Measurements from ENCODE around the gene TRIM27.
"Not testable (repeated sequence)": the region's sequence is repeated elsewhere in the genome, so short reads cannot be mapped to it uniquely, and the experiment has no call there.

The TRIM27 gene

GRCh38 chr6:28858963-28859362 lies 64.8 kb downstream of the TRIM27 start:
- H3F3A ChIP-seq (ENCODE audit: low read depth): no peaks in the 10 kb centered on the region
- no peak overlapping the region for H3K4me3 ChIP-seq (ENCODE audit: low read length, poor library complexity, severe bottlenecking)
- H3K36me3 ChIP-seq (ENCODE audit: insufficient read depth, low read length): no peaks in the 10 kb centered on the region
- no peak overlapping the region for H2AFZ ChIP-seq (ENCODE audit: low read length)
- H3K9me2 ChIP-seq (replicated peaks; ENCODE audit: low read depth, low read length): no peaks in the 10 kb centered on the region
- TF ChIP-seq, protein P1, sequence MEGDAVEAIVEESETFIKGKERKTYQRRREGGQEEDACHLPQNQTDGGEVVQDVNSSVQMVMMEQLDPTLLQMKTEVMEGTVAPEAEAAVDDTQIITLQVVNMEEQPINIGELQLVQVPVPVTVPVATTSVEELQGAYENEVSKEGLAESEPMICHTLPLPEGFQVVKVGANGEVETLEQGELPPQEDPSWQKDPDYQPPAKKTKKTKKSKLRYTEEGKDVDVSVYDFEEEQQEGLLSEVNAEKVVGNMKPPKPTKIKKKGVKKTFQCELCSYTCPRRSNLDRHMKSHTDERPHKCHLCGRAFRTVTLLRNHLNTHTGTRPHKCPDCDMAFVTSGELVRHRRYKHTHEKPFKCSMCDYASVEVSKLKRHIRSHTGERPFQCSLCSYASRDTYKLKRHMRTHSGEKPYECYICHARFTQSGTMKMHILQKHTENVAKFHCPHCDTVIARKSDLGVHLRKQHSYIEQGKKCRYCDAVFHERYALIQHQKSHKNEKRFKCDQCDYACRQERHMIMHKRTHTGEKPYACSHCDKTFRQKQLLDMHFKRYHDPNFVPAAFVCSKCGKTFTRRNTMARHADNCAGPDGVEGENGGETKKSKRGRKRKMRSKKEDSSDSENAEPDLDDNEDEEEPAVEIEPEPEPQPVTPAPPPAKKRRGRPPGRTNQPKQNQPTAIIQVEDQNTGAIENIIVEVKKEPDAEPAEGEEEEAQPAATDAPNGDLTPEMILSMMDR (conservative IDR thresholded peaks at IDR 0.05; ENCODE audit: low read length): no peak
- no peak for TF ChIP-seq EZH2phosphoT487 (IDR thresholded peaks at IDR 0.05; ENCODE audit: borderline replicate concordance)
- no peaks in the 10 kb centered on the region for H3K79me2 ChIP-seq (ENCODE audit: insufficient read depth, low read length)
- no peaks in the 10 kb centered on the region for H4K20me1 ChIP-seq (ENCODE audit: insufficient read depth, low read length, poor library complexity, severe bottlenecking)
- H3K4me2 ChIP-seq (ENCODE audit: low read depth, low read length, poor library complexity, severe bottlenecking): no peak overlapping the region
- H3K9me3 ChIP-seq (ENCODE audit: insufficient read depth, low read depth, low read length): no peaks in the 10 kb centered on the region
- H3K4me1 ChIP-seq (ENCODE audit: insufficient read depth, low read length, poor library complexity, severe bottlenecking): peaks cover 10% of the 10 kb centered on the region
- H3K27me3 ChIP-seq (ENCODE audit: insufficient read depth, low read length, poor library complexity, severe bottlenecking): peaks cover 3% of the 10 kb centered on the region
- no peak overlapping the region for H3K9ac ChIP-seq (ENCODE audit: low read depth, low read length, poor library complexity, severe bottlenecking)

GRCh38 chr6:28856620-28857005 lies 67.2 kb downstream of the TRIM27 start:
- Histone ChIP-seq H3K4me1 (ENCODE audit: insufficient read depth, low read length, poor library complexity, severe bottlenecking) (peaks cover 4% of the 10 kb centered on the region), H3K9me2 (replicated peaks; ENCODE audit: low read depth, low read length) (no peaks in the 10 kb centered on the region), H3K9ac (ENCODE audit: low read depth, low read length, poor library complexity, severe bottlenecking) (no peak overlapping the region), H3K79me2 (ENCODE audit: insufficient read depth, low read length) (no peaks in the 10 kb centered on the region), H2AFZ (ENCODE audit: low read length) (no peak overlapping the region), H3K4me3 (ENCODE audit: low read length, poor library complexity, severe bottlenecking) (no peak overlapping the region), H3K4me2 (ENCODE audit: low read depth, low read length, poor library complexity, severe bottlenecking) (no peak overlapping the region), H3K36me3 (ENCODE audit: insufficient read depth, low read length) (no peaks in the 10 kb centered on the region), H4K20me1 (ENCODE audit: insufficient read depth, low read length, poor library complexity, severe bottlenecking) (no peaks in the 10 kb centered on the region), H3K27me3 (ENCODE audit: insufficient read depth, low read length, poor library complexity, severe bottlenecking) (peaks cover 3% of the 10 kb centered on the region), H3F3A (ENCODE audit: low read depth) (no peaks in the 10 kb centered on the region), H3K9me3 (ENCODE audit: insufficient read depth, low read depth, low read length) (no peaks in the 10 kb centered on the region)
- no peak for TF ChIP-seq EZH2phosphoT487 (IDR thresholded peaks at IDR 0.05; ENCODE audit: borderline replicate concordance)
- TF ChIP-seq, protein P1 (conservative IDR thresholded peaks at IDR 0.05; ENCODE audit: low read length): no peak

GRCh38 chr6:28854405-28854804 lies 69.4 kb downstream of the TRIM27 start:
- H3K9me2 ChIP-seq (replicated peaks; ENCODE audit: low read depth, low read length); H3K4me3 ChIP-seq (ENCODE audit: low read length, poor library complexity, severe bottlenecking); H3K9me3 ChIP-seq (ENCODE audit: insufficient read depth, low read depth, low read length); H2AFZ ChIP-seq (ENCODE audit: low read length); H3K36me3 ChIP-seq (ENCODE audit: insufficient read depth, low read length); H3K27me3 ChIP-seq (ENCODE audit: insufficient read depth, low read length, poor library complexity, severe bottlenecking); H3K4me1 ChIP-seq (ENCODE audit: insufficient read depth, low read length, poor library complexity, severe bottlenecking); H3K9ac ChIP-seq (ENCODE audit: low read depth, low read length, poor library complexity, severe bottlenecking); H3K79me2 ChIP-seq (ENCODE audit: insufficient read depth, low read length); H3K4me2 ChIP-seq (ENCODE audit: low read depth, low read length, poor library complexity, severe bottlenecking); H3F3A ChIP-seq (ENCODE audit: low read depth); H4K20me1 ChIP-seq (ENCODE audit: insufficient read depth, low read length, poor library complexity, severe bottlenecking): not testable (repeated sequence)
